Mesothelial cell of epicardium (in vitro differentiated cells): ENCODE data around the gene EIF4G3. TPM values are rescaled to one million over a fixed set of nuclear protein-coding genes. Genes with fewer than 3 reads are reported as not detected.

Experiments used
- DNase-seq, 2 experiments: peaks; one replicate each; pipeline ENCODE4 v3.0.0; 2021; ENCODE audit warnings: low spot score in 2 of 2; ENCODE audit not compliant: unreplicated experiment in 2 of 2
- H3K27ac Mint-ChIP-seq: 2 replicates; pipeline ENCODE4 v1.8.0; 2021; ENCODE audit warnings: mixed read lengths
- H3K27me3 Mint-ChIP-seq: 2 replicates; pipeline ENCODE4 v1.8.0; 2021; ENCODE audit warnings: low read depth, mixed read lengths
- H3K36me3 Mint-ChIP-seq: 2 replicates; pipeline ENCODE4 v1.8.0; 2021; ENCODE audit warnings: mixed read lengths
- H3K4me1 Mint-ChIP-seq: 2 replicates; pipeline ENCODE4 v1.8.0; 2021; ENCODE audit warnings: mixed read lengths
- H3K4me3 Mint-ChIP-seq: 2 replicates; pipeline ENCODE4 v1.8.0; 2021; ENCODE audit warnings: mild to moderate bottlenecking, moderate library complexity, mixed read lengths
- H3K9me3 Mint-ChIP-seq: 2 replicates; pipeline ENCODE4 v1.8.0; 2021; ENCODE audit warnings: mixed read lengths
- total RNA-seq: library from RNA; stranded (reverse); gene quantifications from 3 replicates; pipeline ENCODE4 v1.2.1, GENCODE V29; 2021
- TF ChIP-seq, protein P1 (sequence below): fragments of 200-600 bp; sonication (generic); IDR thresholded peaks from one replicate; pipeline ENCODE4 v1.5.0; 2021; ENCODE audit warnings: antibody characterized with exemption; ENCODE audit not compliant: unreplicated experiment

The EIF4G3 gene
- total RNA-seq, 1 donor from 2014 or later: 106 TPM

- H3K4me1 Mint-ChIP-seq: peaks cover 20% of the 10 kb centered on the region
- H3K27ac Mint-ChIP-seq: no peak overlapping the region
- no peak for DNase-seq
- peaks cover 11% of the 10 kb centered on the region for H3K36me3 Mint-ChIP-seq
- TF ChIP-seq, protein P1, sequence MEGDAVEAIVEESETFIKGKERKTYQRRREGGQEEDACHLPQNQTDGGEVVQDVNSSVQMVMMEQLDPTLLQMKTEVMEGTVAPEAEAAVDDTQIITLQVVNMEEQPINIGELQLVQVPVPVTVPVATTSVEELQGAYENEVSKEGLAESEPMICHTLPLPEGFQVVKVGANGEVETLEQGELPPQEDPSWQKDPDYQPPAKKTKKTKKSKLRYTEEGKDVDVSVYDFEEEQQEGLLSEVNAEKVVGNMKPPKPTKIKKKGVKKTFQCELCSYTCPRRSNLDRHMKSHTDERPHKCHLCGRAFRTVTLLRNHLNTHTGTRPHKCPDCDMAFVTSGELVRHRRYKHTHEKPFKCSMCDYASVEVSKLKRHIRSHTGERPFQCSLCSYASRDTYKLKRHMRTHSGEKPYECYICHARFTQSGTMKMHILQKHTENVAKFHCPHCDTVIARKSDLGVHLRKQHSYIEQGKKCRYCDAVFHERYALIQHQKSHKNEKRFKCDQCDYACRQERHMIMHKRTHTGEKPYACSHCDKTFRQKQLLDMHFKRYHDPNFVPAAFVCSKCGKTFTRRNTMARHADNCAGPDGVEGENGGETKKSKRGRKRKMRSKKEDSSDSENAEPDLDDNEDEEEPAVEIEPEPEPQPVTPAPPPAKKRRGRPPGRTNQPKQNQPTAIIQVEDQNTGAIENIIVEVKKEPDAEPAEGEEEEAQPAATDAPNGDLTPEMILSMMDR: no peak
- H3K4me3 Mint-ChIP-seq: no peak overlapping the region
- no peaks in the 10 kb centered on the region for H3K27me3 Mint-ChIP-seq
- peaks cover 6% of the 10 kb centered on the region for H3K9me3 Mint-ChIP-seq
Observed at GRCh38 chr1:21018673-21019072, 158.0 kb downstream of the EIF4G3 start.

DNA sequence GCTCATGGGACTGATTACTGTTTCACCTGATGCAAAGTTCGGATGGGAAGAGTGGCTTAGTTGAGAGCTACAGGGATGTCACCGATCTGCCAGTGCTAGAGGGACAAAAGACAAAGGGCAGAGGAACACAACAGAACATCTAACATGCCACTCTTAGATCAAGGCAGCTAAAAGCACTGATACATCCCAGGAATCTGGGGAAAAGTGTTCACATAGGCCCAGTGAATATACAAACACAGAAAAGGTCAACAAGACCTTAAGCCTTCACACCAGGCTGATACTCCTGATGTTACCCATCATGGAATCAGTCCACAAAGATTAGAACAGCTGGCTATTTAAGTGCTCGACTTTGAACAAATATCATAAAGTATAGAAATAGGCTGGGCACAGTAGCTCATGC lies 163.2 kb downstream of the EIF4G3 start:
- Mint-ChIP-seq H3K27me3 (no peaks in the 10 kb centered on the region), H3K4me1 (peaks cover 23% of the 10 kb centered on the region), H3K9me3 (peaks cover 6% of the 10 kb centered on the region), H3K4me3 (no peak overlapping the region), H3K36me3 (peaks cover 10% of the 10 kb centered on the region), H3K27ac (peak overlapping the region; percentile 86)
- no peak for DNase-seq
- TF ChIP-seq, protein P1: no peak

GRCh38 chr1:21012937-21013336 lies 163.8 kb downstream of the EIF4G3 start:
- Mint-ChIP-seq H3K9me3 (peaks cover 6% of the 10 kb centered on the region), H3K4me1 (peaks cover 23% of the 10 kb centered on the region), H3K4me3 (peak overlapping the region; percentile 23), H3K27me3 (no peaks in the 10 kb centered on the region), H3K27ac (peak overlapping the region; percentile 90), H3K36me3 (peaks cover 10% of the 10 kb centered on the region)
- TF ChIP-seq, protein P1: no peak
- peak in 1 of 2 experiments; percentile 51 for DNase-seq

DNA sequence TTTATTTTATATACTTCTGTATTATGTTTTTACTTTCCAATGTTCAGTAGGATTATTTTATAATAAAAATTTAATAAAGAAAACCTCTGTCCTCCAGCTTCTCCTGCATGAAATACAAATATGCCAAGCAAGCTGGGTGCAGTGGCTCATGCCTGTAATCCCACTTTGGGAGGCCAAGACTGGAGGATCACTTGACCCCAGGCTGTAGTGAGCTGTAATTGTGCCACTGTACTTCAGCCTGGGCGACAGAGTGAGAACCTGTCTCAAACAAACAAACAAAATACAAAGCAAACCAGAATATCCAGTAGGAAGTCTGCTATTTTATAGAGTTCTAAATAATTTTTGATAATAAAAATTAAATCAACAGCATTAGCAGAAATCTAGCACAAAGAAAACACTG lies 168.8 kb downstream of the EIF4G3 start:
- no peak overlapping the region for H3K4me3 Mint-ChIP-seq
- TF ChIP-seq, protein P1: no peak
- H3K4me1 Mint-ChIP-seq: peaks cover 18% of the 10 kb centered on the region
- no peak overlapping the region for H3K27ac Mint-ChIP-seq
- H3K27me3 Mint-ChIP-seq: no peaks in the 10 kb centered on the region
- H3K36me3 Mint-ChIP-seq: no peaks in the 10 kb centered on the region
- no peak for DNase-seq
- no peaks in the 10 kb centered on the region for H3K9me3 Mint-ChIP-seq

DNA sequence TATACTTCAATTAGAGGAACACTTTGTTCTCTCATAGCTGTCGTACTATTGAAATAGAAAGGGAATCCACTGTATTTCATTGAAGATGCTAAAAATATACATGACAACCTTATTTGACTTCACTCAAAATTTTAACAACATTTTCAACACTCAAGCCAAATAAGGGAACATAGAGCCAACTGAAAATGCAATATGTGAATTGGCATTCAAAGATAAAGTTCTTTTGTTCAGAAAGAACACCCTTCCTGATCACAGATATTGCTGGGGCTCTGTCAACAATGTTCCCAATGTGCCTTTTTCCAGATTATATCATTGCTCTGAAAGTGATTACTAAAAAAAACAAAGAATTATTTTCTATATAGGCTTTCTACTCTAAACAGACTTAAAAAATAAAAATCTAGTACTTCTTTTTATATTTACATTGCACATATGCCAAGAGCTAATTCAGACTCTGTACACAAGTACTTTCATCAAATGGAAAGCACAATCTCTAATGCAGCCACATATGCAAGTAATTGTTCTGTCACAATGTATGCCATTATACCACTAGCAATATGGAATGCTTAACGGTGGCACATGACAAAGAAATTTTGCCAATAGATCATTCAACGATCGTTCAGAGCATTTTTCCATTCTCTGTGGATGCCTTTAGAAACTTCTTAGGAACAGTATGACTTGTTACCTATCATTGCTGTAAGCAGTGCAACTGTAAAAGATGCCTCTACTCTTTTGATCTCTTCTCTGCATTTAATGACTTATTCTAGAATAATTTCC lies 171.0 kb downstream of the EIF4G3 start:
- Mint-ChIP-seq H3K27me3 (no peaks in the 10 kb centered on the region), H3K4me1 (peaks cover 5% of the 10 kb centered on the region), H3K27ac (no peak overlapping the region), H3K9me3 (no peaks in the 10 kb centered on the region), H3K36me3 (no peaks in the 10 kb centered on the region), H3K4me3 (no peak overlapping the region)
- TF ChIP-seq, protein P1: no peak
- no peak for DNase-seq
